Hepatocyte (in vitro differentiated cells): Measurements from ENCODE around the gene DPF3.

Experiments
- EZH2 ChIP-seq: fragments of 200-600 bp; sonication (generic); IDR thresholded peaks from 2 replicates; pipeline ENCODE4 v1.6.1; 2016; ENCODE audit warnings: antibody characterized with exemption, mild to moderate bottlenecking, borderline replicate concordance
- EZH2phosphoT487 ChIP-seq: fragments of 200-600 bp; sonication (generic); IDR thresholded peaks from one replicate; pipeline ENCODE4 v1.6.1; 2018; ENCODE audit warnings: antibody characterized with exemption, mild to moderate bottlenecking, low read depth, moderate library complexity; ENCODE audit not compliant: unreplicated experiment, severe bottlenecking
- TF ChIP-seq, protein P1 (sequence below): fragments of 200-600 bp; sonication (generic); IDR thresholded peaks from 2 replicates; pipeline ENCODE4 v1.5.1; 2016; ENCODE audit warnings: antibody characterized with exemption, mild to moderate bottlenecking; ENCODE audit not compliant: poor library complexity

DNA sequence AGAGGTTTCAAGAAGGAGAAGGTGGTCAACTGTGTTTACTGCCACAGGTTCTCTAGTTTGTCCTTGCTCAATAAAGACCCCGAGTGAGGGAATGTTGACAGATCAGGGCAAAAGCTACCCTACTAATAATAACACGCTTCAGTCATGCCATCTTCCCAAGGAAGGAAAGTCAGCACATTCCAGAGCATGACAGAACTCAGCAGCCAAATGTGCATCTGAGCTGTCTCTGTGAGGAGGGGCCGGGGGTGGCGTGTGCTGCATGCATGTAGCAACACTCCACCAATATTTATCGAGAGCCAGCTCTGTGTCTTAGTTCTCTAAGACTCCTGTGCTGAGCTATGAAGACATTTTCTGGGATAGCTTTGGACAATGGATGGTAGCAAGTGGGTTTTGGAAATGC is 260.4 kb downstream of the DPF3 start:
- TF ChIP-seq EZH2: no peak
- TF ChIP-seq, protein P1, sequence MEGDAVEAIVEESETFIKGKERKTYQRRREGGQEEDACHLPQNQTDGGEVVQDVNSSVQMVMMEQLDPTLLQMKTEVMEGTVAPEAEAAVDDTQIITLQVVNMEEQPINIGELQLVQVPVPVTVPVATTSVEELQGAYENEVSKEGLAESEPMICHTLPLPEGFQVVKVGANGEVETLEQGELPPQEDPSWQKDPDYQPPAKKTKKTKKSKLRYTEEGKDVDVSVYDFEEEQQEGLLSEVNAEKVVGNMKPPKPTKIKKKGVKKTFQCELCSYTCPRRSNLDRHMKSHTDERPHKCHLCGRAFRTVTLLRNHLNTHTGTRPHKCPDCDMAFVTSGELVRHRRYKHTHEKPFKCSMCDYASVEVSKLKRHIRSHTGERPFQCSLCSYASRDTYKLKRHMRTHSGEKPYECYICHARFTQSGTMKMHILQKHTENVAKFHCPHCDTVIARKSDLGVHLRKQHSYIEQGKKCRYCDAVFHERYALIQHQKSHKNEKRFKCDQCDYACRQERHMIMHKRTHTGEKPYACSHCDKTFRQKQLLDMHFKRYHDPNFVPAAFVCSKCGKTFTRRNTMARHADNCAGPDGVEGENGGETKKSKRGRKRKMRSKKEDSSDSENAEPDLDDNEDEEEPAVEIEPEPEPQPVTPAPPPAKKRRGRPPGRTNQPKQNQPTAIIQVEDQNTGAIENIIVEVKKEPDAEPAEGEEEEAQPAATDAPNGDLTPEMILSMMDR: no peak
- TF ChIP-seq EZH2phosphoT487: no peak
